BE2C (cell line): Measurements from ENCODE around the gene NADK.
"Not testable (repeated sequence)": the region's sequence is repeated elsewhere in the genome, so short reads cannot be mapped to it uniquely, and the experiment has no call there.

Experiments
- DNase-seq: peaks from one replicate; pipeline ENCODE4 v3.0.0-alpha.2; 2020
- H3K27me3 ChIP-seq: fragments of 250-450 bp; sonication (Bioruptor Pico); 2 replicates; pipeline ENCODE4 v1.5.1; 2020; ENCODE audit warnings: mild to moderate bottlenecking
- H3K36me3 ChIP-seq: fragments of 250-450 bp; sonication (Bioruptor Pico); 2 replicates; pipeline ENCODE4 v1.5.1; 2020; ENCODE audit warnings: mild to moderate bottlenecking
- H3K4me1 ChIP-seq: fragments of 250-450 bp; sonication (Bioruptor Pico); 2 replicates; pipeline ENCODE4 v1.5.1; 2020
- H3K4me3 ChIP-seq: 2 replicates; pipeline ENCODE4 v1.5.1; 2011; ENCODE audit warnings: low read depth, low read length
- H3K9me3 ChIP-seq: fragments of 250-450 bp; sonication (Bioruptor Pico); 2 replicates; pipeline ENCODE4 v1.5.1; 2020
- CTCF ChIP-seq: IDR thresholded peaks from 2 replicates; pipeline ENCODE4 v1.5.1; 2012; ENCODE audit warnings: mild to moderate bottlenecking, low read depth, low read length

Gene NADK

GRCh38 chr1:1741013-1741412 lies 37.3 kb downstream of the NADK start:
- not testable (repeated sequence) for H3K9me3 ChIP-seq, H3K4me3 ChIP-seq, H3K4me1 ChIP-seq, DNase-seq, H3K36me3 ChIP-seq, H3K27me3 ChIP-seq

- not testable (repeated sequence) for H3K27me3 ChIP-seq
These were observed 39.4 kb downstream of the NADK start for GRCh38 chr1:1738799-1739337.

GRCh38 chr1:1737675-1738590 lies 40.3 kb downstream of the NADK start:
- H3K9me3 ChIP-seq, H3K4me1 ChIP-seq, H3K36me3 ChIP-seq, DNase-seq, H3K4me3 ChIP-seq, H3K27me3 ChIP-seq: not testable (repeated sequence)

More at GRCh38 chr1:1738799-1739337, 39.4 kb downstream of the NADK start:
- H3K36me3 ChIP-seq, DNase-seq, H3K4me1 ChIP-seq, H3K9me3 ChIP-seq, H3K4me3 ChIP-seq: not testable (repeated sequence)

GRCh38 chr1:1732381-1732780 lies 45.9 kb downstream of the NADK start:
- Histone ChIP-seq H3K27me3 (no peaks in the 10 kb centered on the region), H3K36me3 (peaks cover 9% of the 10 kb centered on the region), H3K4me3 (no peak overlapping the region), H3K4me1 (no peaks in the 10 kb centered on the region), H3K9me3 (no peaks in the 10 kb centered on the region)
- no peak for DNase-seq
- no peak for TF ChIP-seq CTCF

GRCh38 chr1:1730870-1731269 lies 47.4 kb downstream of the NADK start:
- Histone ChIP-seq H3K4me3 (no peak overlapping the region), H3K27me3 (no peaks in the 10 kb centered on the region), H3K9me3 (no peaks in the 10 kb centered on the region), H3K4me1 (no peaks in the 10 kb centered on the region), H3K36me3 (peaks cover 9% of the 10 kb centered on the region)
- no peak for TF ChIP-seq CTCF
- no peak for DNase-seq

GRCh38 chr1:1730230-1730629 lies 48.0 kb downstream of the NADK start:
- not testable (repeated sequence) for H3K9me3 ChIP-seq, DNase-seq, H3K27me3 ChIP-seq, H3K4me3 ChIP-seq, H3K4me1 ChIP-seq, H3K36me3 ChIP-seq

- H3K27me3 ChIP-seq, H3K4me3 ChIP-seq, H3K36me3 ChIP-seq, DNase-seq, H3K9me3 ChIP-seq, H3K4me1 ChIP-seq: not testable (repeated sequence)
These were observed 49.0 kb downstream of the NADK start for GRCh38 chr1:1729116-1729816.

GRCh38 chr1:1728308-1729005 lies 49.8 kb downstream of the NADK start:
- H3K4me1 ChIP-seq, H3K4me3 ChIP-seq, DNase-seq, H3K27me3 ChIP-seq, H3K36me3 ChIP-seq, H3K9me3 ChIP-seq: not testable (repeated sequence)

- not testable (repeated sequence) for H3K4me1 ChIP-seq, H3K4me3 ChIP-seq, H3K27me3 ChIP-seq, H3K9me3 ChIP-seq, H3K36me3 ChIP-seq, DNase-seq
These were observed 51.1 kb downstream of the NADK start for GRCh38 chr1:1727131-1727651.

- not testable (repeated sequence) for H3K36me3 ChIP-seq, H3K9me3 ChIP-seq, H3K4me1 ChIP-seq, H3K27me3 ChIP-seq, H3K4me3 ChIP-seq, DNase-seq
These were observed 52.2 kb downstream of the NADK start for GRCh38 chr1:1726088-1726487.
